K562 (cell line): ENCODE data around the gene RDH16.

Source experiments
- ATF4 ChIP-seq: fragments of 450-650 bp; formaldehyde crosslinking; IDR thresholded peaks from 2 replicates; pipeline ENCODE4 v1.4.0; 2022; ENCODE audit warnings: mild to moderate bottlenecking, moderate library complexity
- CCAR2 ChIP-seq: fragments of 200-400 bp; formaldehyde crosslinking; IDR thresholded peaks from 2 replicates; pipeline ENCODE4 v1.6.1; 2017; ENCODE audit warnings: mild to moderate bottlenecking, low read depth, low read length
- POLR2AphosphoS2 ChIP-seq: IDR thresholded peaks from 2 replicates; pipeline ENCODE4 v1.6.1; 2012; ENCODE audit warnings: low read length, improper control_type of control experiment
- TARDBP ChIP-seq: fragments of 450-650 bp; IDR thresholded peaks from 2 replicates; pipeline ENCODE4 v1.6.1; 2016
- ZNF274 ChIP-seq: IDR thresholded peaks from 2 replicates; pipeline ENCODE4 v1.6.1; 2011; ENCODE audit warnings: low read depth, mild to moderate bottlenecking, low read length, moderate library complexity, borderline replicate concordance
- ZNF395 ChIP-seq: fragments of 200-800 bp; sonication (Bioruptor generic); IDR thresholded peaks from 2 replicates; pipeline ENCODE4 v1.6.1; 2017; ENCODE audit warnings: missing genetic modification characterization, missing compliant biosample characterization

GRCh38 chr12:57001448-57001906 lies 44.1 kb upstream of the RDH16 start:
- TF ChIP-seq TARDBP (no peak), ATF4 (CRISPR knock-in tag) (0 out of 2 replicates have a peak, but pooled peaks have one; percentile 17), CCAR2 (no peak), ZNF274 (no peak), POLR2AphosphoS2 (no peak), ZNF395 (CRISPR knock-in tag) (no peak)
